Thyroid gland (tissue), 4 donors: ENCODE measurements around the gene TH. TPM values are rescaled to one million over a fixed set of nuclear protein-coding genes. Genes with fewer than 3 reads are reported as not detected.
"Not testable (repeated sequence)": the region's sequence is repeated elsewhere in the genome, so short reads cannot be mapped to it uniquely, and the experiment has no call there.

Experiments used
- DNase-seq, 2 donors: peaks; one replicate each; pipeline ENCODE4 v3.0.0-alpha.2; 2019
- H3K27ac ChIP-seq, 3 donors: fragments of 200-600 bp; sonication (generic); 1 replicate in 2 of 3; 2 replicates in 1 of 3; pipeline ENCODE4 v1.5.1; 2016 to 2019; ENCODE audit warnings: mild to moderate bottlenecking in 1 of 3, moderate library complexity in 1 of 3
- H3K27me3 ChIP-seq: fragments of 200-600 bp; sonication (generic); one replicate; pipeline ENCODE4 v1.5.1; 2019
- H3K36me3 ChIP-seq, 2 donors: fragments of 200-600 bp; sonication (generic); one replicate each; pipeline ENCODE4 v1.5.1; 2016 to 2019
- H3K4me1 ChIP-seq, 2 donors: fragments of 200-600 bp; sonication (generic); one replicate each; pipeline ENCODE4 v1.5.1; 2017 to 2019
- H3K4me3 ChIP-seq, 3 donors: fragments of 200-600 bp; sonication (generic); replicated peaks in 1 of 3; 1 replicate in 2 of 3; 2 replicates in 1 of 3; pipeline ENCODE4 v1.5.1; 2016; ENCODE audit warnings: mild to moderate bottlenecking in 1 of 3
- H3K9me3 ChIP-seq: fragments of 200-600 bp; sonication (generic); one replicate; pipeline ENCODE4 v1.5.1; 2017
- CTCF ChIP-seq, 6 experiments: fragments of 200-600 bp in 3 of 6; fragments of 450-650 bp in 3 of 6; sonication (generic) in 3 of 6; IDR thresholded peaks; one replicate each; pipeline ENCODE4 v1.5.1; 2016 to 2019; ENCODE audit warnings: antibody characterized with exemption in 6 of 6, mild to moderate bottlenecking in 2 of 6, inconsistent platforms in 1 of 6, moderate library complexity in 1 of 6
- POLR2A ChIP-seq, 2 donors: fragments of 450-650 bp; IDR thresholded peaks; one replicate each; pipeline ENCODE4 v1.6.1; 2017; ENCODE audit warnings: antibody characterized with exemption in 2 of 2, mild to moderate bottlenecking in 2 of 2, moderate library complexity in 1 of 2
- WGBS, 2 donors: methylation state at CpG; one replicate each; pipeline ENCODE4 v1.1.5; 2017; 5-methylcytosine and 5-hydroxymethylcytosine counted together
- intact Hi-C: fragments of 100-400 bp; cut with DNase I; formaldehyde crosslinking; loops from one replicate; pipeline ENCODE4 v1.15.1; 2023
- total RNA-seq, 4 donors: library from RNA; depleted of rRNA; stranded (reverse); fragments of >200 nt; gene quantifications; one replicate each; pipeline ENCODE4 v1.2.3, GENCODE V29; 2016

TH gene
- total RNA-seq, 4 donors from 2014 or later, result not detected

GRCh38 chr11:2180789-2181370, 9.3 kb upstream of the TH start:
- no peaks in the 10 kb centered on the region for H3K9me3 ChIP-seq
- no peak overlapping the region for H3K27ac ChIP-seq
- WGBS, 2 donors, result 76% methylated on average over 9 to 11 of the region's 11 CpGs
- no peak for DNase-seq
- H3K4me1 ChIP-seq, result no peaks in the 10 kb centered on the region
- no peak overlapping the region for H3K4me3 ChIP-seq
- no peaks in the 10 kb centered on the region for H3K27me3 ChIP-seq
- no peak for TF ChIP-seq POLR2A (IDR thresholded peaks at IDR 0.05)
- no peaks in the 10 kb centered on the region for H3K36me3 ChIP-seq
- intact Hi-C loops, result no loop called here

GRCh38 chr11:2180347-2180746, 8.7 kb upstream of the TH start:
- no peaks in the 10 kb centered on the region for H3K27me3 ChIP-seq
- H3K9me3 ChIP-seq, result no peaks in the 10 kb centered on the region
- intact Hi-C loops, result no loop called here
- H3K27ac ChIP-seq, result no peak overlapping the region
- no peak for DNase-seq
- TF ChIP-seq POLR2A (IDR thresholded peaks at IDR 0.05) (no peak), CTCF (IDR thresholded peaks at IDR 0.05) (no peak)
- peaks cover 0 to 4% of the 10 kb centered on the region in 2 donors for H3K4me1 ChIP-seq
- H3K4me3 ChIP-seq, result no peak overlapping the region
- 55 to 65% methylated on average over 4 of the region's 15 CpGs for WGBS, 2 donors
- no peaks in the 10 kb centered on the region for H3K36me3 ChIP-seq

DNA sequence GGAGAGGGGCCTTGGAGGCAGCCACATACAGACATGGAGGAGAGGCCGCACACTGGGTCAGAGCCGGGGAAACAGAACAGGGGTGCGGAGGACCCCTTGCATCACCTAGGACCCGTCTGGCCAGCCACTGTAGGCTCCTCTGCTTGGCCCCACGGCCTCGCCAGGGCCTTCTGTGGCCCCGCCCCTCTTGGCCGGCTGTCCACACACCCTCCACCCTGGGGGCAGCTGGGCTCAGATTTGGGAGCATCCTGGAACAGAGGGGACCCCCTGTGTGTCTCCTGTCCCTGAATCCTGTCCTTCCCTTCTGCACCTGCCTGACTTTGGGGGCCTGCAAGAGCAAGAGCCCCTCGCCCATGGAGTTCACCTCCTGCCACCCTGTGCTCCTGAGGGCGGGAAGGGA, 7.9 kb upstream of the TH start:
- no peaks in the 10 kb centered on the region for H3K27me3 ChIP-seq
- DNase-seq, result no peak

GRCh38 chr11:2178906-2179494, 7.4 kb upstream of the TH start:
- H3K27me3 ChIP-seq, result no peaks in the 10 kb centered on the region
- WGBS, 2 donors, result 46 to 58% methylated on average over 8 to 10 of the region's 16 CpGs
- H3K4me1 ChIP-seq, result peaks cover 0 to 4% of the 10 kb centered on the region in 2 donors
- no peaks in the 10 kb centered on the region for H3K36me3 ChIP-seq
- no peak overlapping the region for H3K27ac ChIP-seq
- H3K4me3 ChIP-seq, result no peak overlapping the region
- intact Hi-C loops, result no loop called here
- no peaks in the 10 kb centered on the region for H3K9me3 ChIP-seq
- TF ChIP-seq POLR2A (IDR thresholded peaks at IDR 0.05), result no peak
- TF ChIP-seq CTCF (IDR thresholded peaks at IDR 0.05), result no peak
- DNase-seq, result no peak

More for the DNA sequence above, 7.9 kb upstream of the TH start:
- no peaks in the 10 kb centered on the region for H3K36me3 ChIP-seq
- H3K4me1 ChIP-seq, result peaks cover 0 to 4% of the 10 kb centered on the region in 2 donors
- H3K4me3 ChIP-seq, result no peak overlapping the region
- H3K27ac ChIP-seq, result no peak overlapping the region
- intact Hi-C loops, result no loop called here
- TF ChIP-seq POLR2A (IDR thresholded peaks at IDR 0.05), result no peak
- TF ChIP-seq CTCF (IDR thresholded peaks at IDR 0.05), result no peak
- H3K9me3 ChIP-seq, result no peaks in the 10 kb centered on the region
- WGBS, 2 donors, result 85 to 87% methylated on average over 6 to 10 of the region's 10 CpGs

GRCh38 chr11:2178055-2178773, 6.6 kb upstream of the TH start:
- H3K27ac ChIP-seq, H3K4me3 ChIP-seq, H3K36me3 ChIP-seq, H3K9me3 ChIP-seq, DNase-seq, H3K27me3 ChIP-seq, H3K4me1 ChIP-seq, intact Hi-C loops: not testable (repeated sequence)
- 79 to 81% methylated on average over 14 to 15 of the region's 16 CpGs for WGBS, 2 donors

DNA sequence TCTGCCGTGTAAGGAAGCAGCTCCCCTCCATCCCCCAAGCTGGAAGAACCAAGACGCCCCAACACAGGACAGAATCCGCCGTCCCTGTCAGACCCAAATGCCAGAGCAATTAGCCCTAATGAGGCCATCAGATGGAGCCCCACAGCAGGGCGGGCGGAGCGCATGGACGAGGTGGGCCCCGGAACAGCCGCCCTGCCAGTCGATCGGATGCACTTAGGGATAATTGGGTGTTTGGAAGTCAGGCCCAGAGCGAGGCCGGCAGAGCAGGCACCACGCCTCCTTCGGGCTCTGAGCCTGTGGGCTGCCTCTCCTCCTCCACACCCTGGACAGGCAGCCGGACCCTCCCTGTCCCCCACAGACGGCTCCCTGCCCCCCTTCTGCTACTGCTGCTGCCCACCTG, 5.5 kb upstream of the TH start:
- Histone ChIP-seq H3K9me3 (no peaks in the 10 kb centered on the region), H3K36me3 (no peaks in the 10 kb centered on the region), H3K27ac (no peak overlapping the region), H3K27me3 (no peaks in the 10 kb centered on the region), H3K4me3 (no peak overlapping the region), H3K4me1 (peaks cover 0 to 4% of the 10 kb centered on the region in 2 donors)
- intact Hi-C loops, result no loop called here
- TF ChIP-seq CTCF (IDR thresholded peaks at IDR 0.05) (no peak), POLR2A (IDR thresholded peaks at IDR 0.05) (no peak)
- 68 to 70% methylated on average over 4 to 18 of the region's 18 CpGs for WGBS, 2 donors
- no peak for DNase-seq
